Naive thymus-derived CD8-positive, alpha-beta T cell (primary cell): ENCODE results near the gene AQP3. TPM values are rescaled to one million over a fixed set of nuclear protein-coding genes. Genes with fewer than 3 reads are reported as not detected.
"Not testable (repeated sequence)": the region's sequence is repeated elsewhere in the genome, so short reads cannot be mapped to it uniquely, and the experiment has no call there.

ENCODE experiments used
- ATAC-seq, 2 donors: fragments of 150-1000 bp; cut with Tn5 transposase in 1 of 2; sonication (Bioruptor Pico), chemical (Tn5 transposase) in 1 of 2; 1 replicate in 1 of 2; 2 replicates in 1 of 2; pipeline ENCODE4 v1.10.0; 2021; ENCODE audit warnings: mild to moderate bottlenecking in 2 of 2, moderate library complexity in 2 of 2
- POLR2A ChIA-PET: fragments of 350-600 bp; sonication (Branson Sonifier 250); formaldehyde crosslinking; loops from one replicate; lab custom pipeline; 2021; ENCODE audit warnings: antibody characterized with exemption; lab: Charles Lee
- DNase-seq, 10 donors: peaks; one replicate each; pipeline versions ENCODE4 v3.0.0 to v3.0.0-alpha.2; 2020 to 2022
- H3K27ac Mint-ChIP-seq, 10 donors: one replicate each; pipeline ENCODE4 v1.8.0; 2020 to 2022; ENCODE audit warnings: mild to moderate bottlenecking in 10 of 10, mixed read lengths in 10 of 10, moderate library complexity in 4 of 10, inconsistent platforms in 1 of 10
- H3K27me3 Mint-ChIP-seq, 5 donors: one replicate each; pipeline ENCODE4 v1.8.0; 2021 to 2022; ENCODE audit warnings: mixed read lengths in 5 of 5
- H3K36me3 Mint-ChIP-seq, 3 donors: one replicate each; pipeline ENCODE4 v1.8.0; 2020 to 2022; ENCODE audit warnings: mixed read lengths in 3 of 3, mild to moderate bottlenecking in 2 of 3, inconsistent platforms in 1 of 3
- H3K4me1 Mint-ChIP-seq, 4 donors: one replicate each; pipeline ENCODE4 v1.8.0; 2021 to 2022; ENCODE audit warnings: mixed read lengths in 4 of 4
- H3K4me3 Mint-ChIP-seq, 10 donors: one replicate each; pipeline ENCODE4 v1.8.0; 2020 to 2022; ENCODE audit warnings: mild to moderate bottlenecking in 10 of 10, mixed read lengths in 10 of 10, moderate library complexity in 6 of 10, inconsistent platforms in 1 of 10
- H3K9me3 Mint-ChIP-seq, 9 donors: one replicate each; pipeline ENCODE4 v1.8.0; 2020 to 2022; ENCODE audit warnings: mixed read lengths in 9 of 9, mild to moderate bottlenecking in 3 of 9, inconsistent platforms in 1 of 9, moderate library complexity in 1 of 9
- polyA plus RNA-seq, 3 donors: library from polyadenylated mRNA; unstranded; fragments of 300-500 nt; fragmentation: Illumina TruSeq; gene quantifications; one replicate each; pipeline ENCODE4 v1.2.3, GENCODE V29; 2021
- total RNA-seq, 8 experiments: library from RNA in 2 of 8; stranded (reverse) in 2 of 8; gene quantifications; one replicate each; pipeline ENCODE4 v1.2.3 and lab custom pipeline; 2021 to 2026

Gene AQP3
- total and polyA plus RNA-seq, 5 experiments from 2014 or later, result 71.6 to 166 (median 124) TPM

GRCh38 chr9:33461492-33461891, 14.1 kb upstream of the AQP3 start:
- POLR2A ChIA-PET, result interaction anchor here (1.3 to 10.7 kb wide), 4 partner anchors 9 to 46 kb away, joined by 4 to 93 read pairs (median 28); partner anchors contain the start of genes AQP3 and NOL6

GRCh38 chr9:33460854-33461253, 13.5 kb upstream of the AQP3 start:
- ATAC-seq, result no peak
- Mint-ChIP-seq H3K4me3 (no peak overlapping the region), H3K27me3 (no peaks in the 10 kb centered on the region), H3K4me1 (peaks cover 15 to 55% (median 37%) of the 10 kb centered on the region in 4 donors), H3K36me3 (peaks cover 0 to 43% (median 12%) of the 10 kb centered on the region in 3 donors), H3K9me3 (no peaks in the 10 kb centered on the region), H3K27ac (peak overlapping the region in 9 of 10 donors; percentile 7 to 90 (median 59))
- POLR2A ChIA-PET, result interaction anchor here (1.3 to 10.7 kb wide), 3 partner anchors 9 to 15 kb away, joined by 4 to 93 read pairs (median 47); partner anchors contain the start of genes AQP3 and NOL6
- DNase-seq, result no peak

More at GRCh38 chr9:33461492-33461891, 14.1 kb upstream of the AQP3 start:
- H3K4me3 Mint-ChIP-seq, result no peak overlapping the region
- H3K4me1 Mint-ChIP-seq, result peaks cover 12 to 50% (median 31%) of the 10 kb centered on the region in 4 donors
- DNase-seq (no peak), ATAC-seq (no peak)
- H3K36me3 Mint-ChIP-seq, result peaks cover 0 to 49% (median 12%) of the 10 kb centered on the region in 3 donors
- H3K9me3 Mint-ChIP-seq, result no peaks in the 10 kb centered on the region
- H3K27me3 Mint-ChIP-seq, result no peaks in the 10 kb centered on the region
- peak overlapping the region in 4 of 10 donors; percentile 50 to 84 (median 65) for H3K27ac Mint-ChIP-seq

- Mint-ChIP-seq H3K9me3 (no peaks in the 10 kb centered on the region), H3K27me3 (no peaks in the 10 kb centered on the region), H3K4me3 (peak overlapping the region in 3 of 10 donors; percentile 57 to 86 (median 79)), H3K36me3 (peaks cover 0 to 26% (median 5%) of the 10 kb centered on the region in 3 donors), H3K4me1 (peaks cover 23 to 67% (median 49%) of the 10 kb centered on the region in 4 donors), H3K27ac (peak overlapping the region; percentile 87 to 98 (median 94))
- DNase-seq (no peak), ATAC-seq (peak; percentile 31 to 54)
- POLR2A ChIA-PET, result interaction anchor here (0.9 to 10.7 kb wide), 4 partner anchors 13 to 56 kb away, joined by 4 to 93 read pairs (median 33); partner anchors contain the start of genes AQP3 and NOL6
Measured at GRCh38 chr9:33459115-33459514, 11.7 kb upstream of the AQP3 start.

GRCh38 chr9:33458444-33458843, 11.1 kb upstream of the AQP3 start:
- Mint-ChIP-seq H3K4me3 (peak overlapping the region; percentile 53 to 86 (median 76)), H3K9me3 (no peaks in the 10 kb centered on the region), H3K27me3 (no peaks in the 10 kb centered on the region), H3K36me3 (peaks cover 0 to 19% (median 4%) of the 10 kb centered on the region in 3 donors), H3K4me1 (peaks cover 29 to 74% (median 56%) of the 10 kb centered on the region in 4 donors), H3K27ac (peak overlapping the region; percentile 87 to 98 (median 94))
- DNase-seq (peak in 9 of 10 donors; percentile 17 to 79 (median 41)), ATAC-seq (peak; percentile 78 to 88)
- POLR2A ChIA-PET, result interaction anchor here (0.6 to 10.7 kb wide), 4 partner anchors 12 to 55 kb away, joined by 3 to 93 read pairs (median 33); partner anchors contain the start of genes AQP3 and NOL6

GRCh38 chr9:33455945-33456344, 8.6 kb upstream of the AQP3 start:
- Mint-ChIP-seq H3K27ac (peak overlapping the region; percentile 78 to 93 (median 89)), H3K9me3 (no peaks in the 10 kb centered on the region), H3K36me3 (peaks cover 0 to under 1% (median 0%) of the 10 kb centered on the region in 3 donors), H3K27me3 (no peaks in the 10 kb centered on the region), H3K4me1 (peaks cover 37 to 82% (median 71%) of the 10 kb centered on the region in 4 donors), H3K4me3 (peak overlapping the region; percentile 36 to 71 (median 60))
- DNase-seq (peak in 3 of 10 donors; percentile 24 to 42 (median 24)), ATAC-seq (peak; percentile 22 to 44)
- POLR2A ChIA-PET, result interaction anchor here (0.9 to 10.7 kb wide), 5 partner anchors 10 to 40 kb away, joined by 3 to 93 read pairs (median 3); partner anchors contain the start of genes AQP3 and NOL6

- Mint-ChIP-seq H3K4me1 (peaks cover 41 to 82% (median 72%) of the 10 kb centered on the region in 4 donors), H3K27ac (peak overlapping the region in 9 of 10 donors; percentile 78 to 93 (median 89)), H3K4me3 (peak overlapping the region in 9 of 10 donors; percentile 38 to 71 (median 62))
- not testable (repeated sequence) for H3K9me3 Mint-ChIP-seq, H3K27me3 Mint-ChIP-seq, DNase-seq, ATAC-seq, H3K36me3 Mint-ChIP-seq
- POLR2A ChIA-PET, result interaction anchor here (0.6 to 10.7 kb wide), 6 partner anchors 9 to 40 kb away, joined by 3 to 93 read pairs (median 3); partner anchors contain the start of genes AQP3 and NOL6
Measured at GRCh38 chr9:33455456-33455855, 8.1 kb upstream of the AQP3 start.

GRCh38 chr9:33454661-33455026, 7.3 kb upstream of the AQP3 start:
- H3K9me3 Mint-ChIP-seq, ATAC-seq, H3K36me3 Mint-ChIP-seq, DNase-seq, H3K27me3 Mint-ChIP-seq: not testable (repeated sequence)
- POLR2A ChIA-PET, result interaction anchor here (0.6 to 10.7 kb wide), 5 partner anchors 9 to 40 kb away, joined by 3 to 93 read pairs (median 14); partner anchors contain the start of genes AQP3 and NOL6
- peak overlapping the region in 9 of 10 donors; percentile 42 to 74 (median 65) for H3K4me3 Mint-ChIP-seq
- H3K4me1 Mint-ChIP-seq, result peaks cover 41 to 77% (median 72%) of the 10 kb centered on the region in 4 donors
- peak overlapping the region; percentile 84 to 95 (median 92) for H3K27ac Mint-ChIP-seq

GRCh38 chr9:33453999-33454660, 6.7 kb upstream of the AQP3 start:
- ATAC-seq, result peak in 1 of 2 donors; percentile 29
- peak overlapping the region; percentile 84 to 95 (median 92) for H3K27ac Mint-ChIP-seq
- H3K27me3 Mint-ChIP-seq, result no peaks in the 10 kb centered on the region
- POLR2A ChIA-PET, result interaction anchor here (0.8 to 10.7 kb wide), 5 partner anchors 8 to 39 kb away, joined by 3 to 93 read pairs (median 14); partner anchors contain the start of genes AQP3 and NOL6
- H3K36me3 Mint-ChIP-seq, result no peaks in the 10 kb centered on the region
- peak in 1 of 10 donors; percentile 20 for DNase-seq
- no peaks in the 10 kb centered on the region for H3K9me3 Mint-ChIP-seq
- peak overlapping the region; percentile 42 to 74 (median 62) for H3K4me3 Mint-ChIP-seq
- H3K4me1 Mint-ChIP-seq, result peaks cover 41 to 74% (median 67%) of the 10 kb centered on the region in 4 donors

GRCh38 chr9:33453286-33453860, 6.0 kb upstream of the AQP3 start:
- POLR2A ChIA-PET, result interaction anchor here (0.6 to 10.7 kb wide), 6 partner anchors 7 to 38 kb away, joined by 3 to 93 read pairs (median 9); partner anchors contain the start of genes AQP3 and NOL6
- ATAC-seq, result peak in 1 of 2 donors; percentile 19
- DNase-seq, result no peak
- Mint-ChIP-seq H3K36me3 (no peaks in the 10 kb centered on the region), H3K4me1 (peaks cover 37 to 73% (median 64%) of the 10 kb centered on the region in 4 donors), H3K9me3 (no peaks in the 10 kb centered on the region), H3K4me3 (peak overlapping the region in 7 of 10 donors; percentile 4 to 71 (median 63)), H3K27ac (peak overlapping the region; percentile 32 to 95 (median 90)), H3K27me3 (no peaks in the 10 kb centered on the region)

GRCh38 chr9:33452828-33453271, 5.5 kb upstream of the AQP3 start:
- Mint-ChIP-seq H3K27me3 (no peaks in the 10 kb centered on the region), H3K36me3 (no peaks in the 10 kb centered on the region), H3K4me3 (peak overlapping the region in 6 of 10 donors; percentile 23 to 71 (median 50)), H3K4me1 (peaks cover 36 to 75% (median 65%) of the 10 kb centered on the region in 4 donors), H3K9me3 (no peaks in the 10 kb centered on the region), H3K27ac (peak overlapping the region; percentile 84 to 95 (median 90))
- ATAC-seq, result peak; percentile 58 to 71
- POLR2A ChIA-PET, result interaction anchor here (0.6 to 10.7 kb wide), 6 partner anchors 7 to 38 kb away, joined by 3 to 93 read pairs (median 9); partner anchors contain the start of genes AQP3 and NOL6
- DNase-seq, result peak in 8 of 10 donors; percentile 20 to 40 (median 33)

- H3K9me3 Mint-ChIP-seq, result no peaks in the 10 kb centered on the region
- H3K27me3 Mint-ChIP-seq, result no peaks in the 10 kb centered on the region
- peak overlapping the region in 2 of 10 donors; percentile 7 to 45 for H3K4me3 Mint-ChIP-seq
- ATAC-seq (no peak), DNase-seq (no peak)
- H3K27ac Mint-ChIP-seq, result peak overlapping the region in 4 of 10 donors; percentile 29 to 66 (median 48)
- H3K4me1 Mint-ChIP-seq, result peaks cover 37 to 71% (median 63%) of the 10 kb centered on the region in 4 donors
- POLR2A ChIA-PET, result interaction anchor here (1.1 to 9.7 kb wide), 5 partner anchors 8 to 58 kb away, joined by 3 to 93 read pairs (median 7); partner anchors contain the start of gene NOL6
- no peaks in the 10 kb centered on the region for H3K36me3 Mint-ChIP-seq
Measured at GRCh38 chr9:33450621-33451146, 3.3 kb upstream of the AQP3 start.
